Measurements from ENCODE around the gene ZNF83.
A peak's percentile ranks its signal among the peaks of the same experiment; 100 is the strongest.
"Not testable (repeated sequence)": the region's sequence is repeated elsewhere in the genome, so short reads cannot be mapped to it uniquely, and the experiment has no call there.

The ZNF83 gene

GRCh38 chr19:52637718-52638585, at the start of gene ZNF83:
Gene ZNF83 (minus strand): TSS chr19:52638355.
- TF ChIP-seq, protein P1, sequence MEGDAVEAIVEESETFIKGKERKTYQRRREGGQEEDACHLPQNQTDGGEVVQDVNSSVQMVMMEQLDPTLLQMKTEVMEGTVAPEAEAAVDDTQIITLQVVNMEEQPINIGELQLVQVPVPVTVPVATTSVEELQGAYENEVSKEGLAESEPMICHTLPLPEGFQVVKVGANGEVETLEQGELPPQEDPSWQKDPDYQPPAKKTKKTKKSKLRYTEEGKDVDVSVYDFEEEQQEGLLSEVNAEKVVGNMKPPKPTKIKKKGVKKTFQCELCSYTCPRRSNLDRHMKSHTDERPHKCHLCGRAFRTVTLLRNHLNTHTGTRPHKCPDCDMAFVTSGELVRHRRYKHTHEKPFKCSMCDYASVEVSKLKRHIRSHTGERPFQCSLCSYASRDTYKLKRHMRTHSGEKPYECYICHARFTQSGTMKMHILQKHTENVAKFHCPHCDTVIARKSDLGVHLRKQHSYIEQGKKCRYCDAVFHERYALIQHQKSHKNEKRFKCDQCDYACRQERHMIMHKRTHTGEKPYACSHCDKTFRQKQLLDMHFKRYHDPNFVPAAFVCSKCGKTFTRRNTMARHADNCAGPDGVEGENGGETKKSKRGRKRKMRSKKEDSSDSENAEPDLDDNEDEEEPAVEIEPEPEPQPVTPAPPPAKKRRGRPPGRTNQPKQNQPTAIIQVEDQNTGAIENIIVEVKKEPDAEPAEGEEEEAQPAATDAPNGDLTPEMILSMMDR (conservative IDR thresholded peaks at IDR 0.05; ENCODE audit: low read depth, low read length), result no peak
- peak; percentile 95 for DNase-seq (ENCODE audit: low read depth)
- H3K4me3 ChIP-seq (ENCODE audit: low read depth, low read length), result peak within 1 kb of the TSS; percentile 81

DNA sequence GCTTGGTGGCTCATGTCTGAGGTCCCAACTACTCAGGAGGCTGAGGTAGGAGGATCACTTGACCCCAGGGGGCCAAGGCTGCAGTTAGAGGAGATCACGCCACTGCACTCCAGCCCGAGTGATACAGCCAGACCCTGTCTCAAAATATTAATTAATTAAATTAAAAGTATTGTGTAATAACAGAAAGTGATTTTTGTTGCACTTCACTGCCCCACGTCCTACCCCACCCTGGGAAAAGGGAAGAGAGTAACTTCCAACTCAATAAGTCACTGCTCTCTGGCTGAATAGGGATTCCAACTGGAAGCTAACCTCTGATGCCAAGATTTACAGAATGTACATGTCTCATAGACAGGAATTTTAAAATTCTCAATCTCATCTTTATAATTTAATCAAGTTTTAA, 49.5 kb upstream of the ZNF83 start:
- H3K4me3 ChIP-seq (ENCODE audit: low read depth, low read length), result no peak overlapping the region
- DNase-seq (ENCODE audit: low read depth), result no peak
- TF ChIP-seq, protein P1 (conservative IDR thresholded peaks at IDR 0.05; ENCODE audit: low read depth, low read length), result no peak

GRCh38 chr19:52685811-52686210, 47.7 kb upstream of the ZNF83 start:
- no peak for DNase-seq (ENCODE audit: low read depth)
- TF ChIP-seq, protein P1 (conservative IDR thresholded peaks at IDR 0.05; ENCODE audit: low read depth, low read length), result no peak
- no peak overlapping the region for H3K4me3 ChIP-seq (ENCODE audit: low read depth, low read length)

- not testable (repeated sequence) for DNase-seq (ENCODE audit: low read depth); H3K4me3 ChIP-seq (ENCODE audit: low read depth, low read length)
Measured at GRCh38 chr19:52681216-52681615, 43.1 kb upstream of the ZNF83 start.

- TF ChIP-seq, protein P1 (conservative IDR thresholded peaks at IDR 0.05; ENCODE audit: low read depth, low read length), result no peak
- DNase-seq (ENCODE audit: low read depth), result no peak
- no peak overlapping the region for H3K4me3 ChIP-seq (ENCODE audit: low read depth, low read length)
Measured at GRCh38 chr19:52679598-52679997, 41.4 kb upstream of the ZNF83 start.

GRCh38 chr19:52675239-52675638, 37.1 kb upstream of the ZNF83 start:
- not testable (repeated sequence) for H3K4me3 ChIP-seq (ENCODE audit: low read depth, low read length); DNase-seq (ENCODE audit: low read depth)

DNA sequence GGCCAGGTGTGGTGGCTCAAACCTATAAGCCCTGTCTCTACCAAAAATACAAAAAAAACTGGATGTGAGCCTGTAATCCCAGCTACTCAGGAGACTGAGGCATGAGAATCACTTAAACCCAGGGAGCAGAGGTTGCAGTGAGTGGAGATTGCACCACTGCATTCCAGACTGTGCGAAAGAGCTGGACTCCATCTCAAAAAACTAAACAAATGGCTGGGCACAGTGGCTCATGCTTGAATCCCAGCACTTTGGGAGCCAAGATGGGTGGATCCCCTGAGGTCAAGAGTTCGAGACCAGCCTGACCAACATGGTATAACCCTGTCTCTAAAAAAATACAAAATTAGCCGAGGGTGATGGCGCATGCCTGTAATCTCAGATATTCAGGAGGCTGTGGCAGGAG, 34.9 kb upstream of the ZNF83 start:
- TF ChIP-seq, protein P1 (conservative IDR thresholded peaks at IDR 0.05; ENCODE audit: low read depth, low read length), result no peak
- H3K4me3 ChIP-seq (ENCODE audit: low read depth, low read length), result no peak overlapping the region
- peak; percentile 77 for DNase-seq (ENCODE audit: low read depth)

DNA sequence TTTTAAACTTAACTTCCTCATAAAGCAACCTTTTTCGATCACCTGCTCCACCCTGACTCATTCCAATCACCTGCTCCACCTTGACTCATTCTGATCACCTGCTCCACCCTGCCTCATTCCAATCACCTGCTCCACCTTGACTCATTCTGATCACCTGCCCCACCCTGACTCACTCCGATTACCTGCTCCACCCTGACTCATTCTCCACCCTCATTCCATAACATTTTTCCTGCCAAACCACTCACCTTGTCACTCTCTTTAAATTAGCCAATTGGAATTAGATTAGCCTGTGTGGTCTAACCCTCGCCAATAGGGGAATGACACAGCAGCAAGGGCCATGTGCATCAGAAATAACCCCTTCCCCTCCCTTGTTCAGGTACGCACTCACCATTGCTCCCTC, 31.9 kb upstream of the ZNF83 start:
- DNase-seq (ENCODE audit: low read depth), result no peak
- TF ChIP-seq, protein P1 (conservative IDR thresholded peaks at IDR 0.05; ENCODE audit: low read depth, low read length), result no peak
- no peak overlapping the region for H3K4me3 ChIP-seq (ENCODE audit: low read depth, low read length)
